Measurements from ENCODE around the gene DNAJC22.
"Not testable (repeated sequence)": the region's sequence is repeated elsewhere in the genome, so short reads cannot be mapped to it uniquely, and the experiment has no call there.

The DNAJC22 gene

GRCh38 chr12:49346659-49347310, at the start of gene DNAJC22:
DNAJC22 (plus strand) TSS chr12:49346888; CDS start chr12:49348873, 1,985 bp downstream.
- in situ Hi-C loops (cut with MboI; ENCODE audit: low sequenced_read_pairs) = no loop called here

GRCh38 chr12:49297695-49298060, 49.0 kb upstream of the DNAJC22 start:
- in situ Hi-C loops (cut with MboI; ENCODE audit: low sequenced_read_pairs) = no loop called here

- in situ Hi-C loops (cut with MboI; ENCODE audit: low sequenced_read_pairs) = no loop called here
Measured at GRCh38 chr12:49298160-49298559, 48.5 kb upstream of the DNAJC22 start.

DNA sequence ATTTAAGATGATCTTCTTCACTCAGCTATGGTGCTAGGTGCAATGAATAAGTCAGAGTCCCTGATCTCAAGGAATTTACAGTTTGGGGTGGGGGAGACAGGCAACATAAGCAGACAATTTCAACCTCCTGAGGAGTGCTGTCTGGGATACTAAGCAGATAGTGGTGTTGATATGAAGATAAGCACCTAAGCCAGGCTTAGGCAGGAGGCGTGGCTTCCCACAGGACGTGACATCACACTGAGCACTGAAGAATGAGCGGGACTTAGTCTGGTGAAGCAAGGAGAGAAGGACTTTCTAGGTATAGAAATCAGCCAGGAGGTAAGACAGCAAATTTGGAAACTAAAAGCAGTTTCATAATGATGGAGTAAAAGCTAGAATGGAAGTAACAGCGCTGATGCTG, 44.9 kb upstream of the DNAJC22 start:
- in situ Hi-C loops (cut with MboI; ENCODE audit: low sequenced_read_pairs) = no loop called here

GRCh38 chr12:49304161-49304560, 42.5 kb upstream of the DNAJC22 start:
- in situ Hi-C loops (cut with MboI; ENCODE audit: low sequenced_read_pairs) = no loop called here

DNA sequence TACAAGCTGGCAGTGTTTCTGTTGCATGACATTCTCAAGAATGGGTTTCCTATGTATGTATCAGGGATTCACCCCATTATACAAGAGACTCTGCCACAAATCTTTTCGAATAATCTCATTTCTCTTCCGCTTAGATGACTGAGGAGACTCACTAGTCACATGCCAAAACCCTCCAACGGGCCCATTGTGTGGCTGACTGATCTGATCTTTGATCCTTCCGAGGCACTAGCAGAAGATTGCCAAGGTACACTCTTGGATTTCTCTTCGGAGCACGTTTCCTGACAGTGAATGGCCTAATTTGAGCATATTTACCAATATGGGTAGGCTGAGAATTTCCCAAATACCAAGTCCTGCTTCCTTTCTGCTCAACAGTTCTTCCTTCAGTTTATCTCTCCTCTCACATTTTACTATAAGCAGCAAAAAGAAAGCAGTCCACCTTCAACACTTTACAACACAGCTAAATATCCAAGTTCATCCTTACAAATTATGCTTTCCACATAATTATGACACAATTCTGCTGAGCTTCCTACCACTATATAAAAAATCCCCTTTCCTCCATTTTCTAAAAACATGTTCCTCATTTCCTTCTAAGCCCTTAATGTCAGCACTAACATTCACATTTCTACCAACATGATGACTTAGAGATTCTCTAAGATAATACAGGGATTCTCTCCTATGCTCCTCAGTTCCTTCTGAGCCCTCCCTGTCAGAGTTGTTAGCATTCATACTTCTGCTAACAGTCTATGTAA, 40.8 kb upstream of the DNAJC22 start:
- in situ Hi-C loops (cut with MboI; ENCODE audit: low sequenced_read_pairs) = no loop called here

- in situ Hi-C loops (cut with MboI; ENCODE audit: low sequenced_read_pairs) = no loop called here
Measured at GRCh38 chr12:49309386-49309785, 37.3 kb upstream of the DNAJC22 start.

DNA sequence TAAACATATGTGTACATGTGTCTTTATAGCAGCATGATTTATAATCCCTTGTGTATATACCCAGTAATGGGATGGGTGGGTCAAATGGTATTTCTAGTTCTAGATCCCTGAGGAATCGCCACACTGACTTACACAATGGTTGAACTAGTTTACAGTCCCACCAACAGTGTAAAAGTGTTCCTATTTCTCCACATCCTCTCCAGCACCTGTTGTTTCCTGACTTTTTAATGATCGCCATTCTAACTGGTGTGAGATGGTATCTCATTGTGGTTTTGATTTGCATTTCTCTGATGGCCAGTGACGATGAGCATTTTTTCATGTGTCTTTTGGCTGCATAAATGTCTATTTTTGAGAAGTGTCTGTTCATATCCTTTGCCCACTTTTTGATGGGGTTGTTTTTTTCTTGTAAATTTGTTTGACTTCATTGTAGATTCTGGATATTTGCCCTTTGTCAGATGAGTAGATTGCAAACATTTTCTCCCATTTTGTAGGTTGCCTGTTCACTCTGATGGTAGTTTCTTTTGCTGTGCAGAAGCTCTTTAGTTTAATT, 36.2 kb upstream of the DNAJC22 start:
- in situ Hi-C loops (cut with MboI; ENCODE audit: low sequenced_read_pairs) = not testable (repeated sequence)

DNA sequence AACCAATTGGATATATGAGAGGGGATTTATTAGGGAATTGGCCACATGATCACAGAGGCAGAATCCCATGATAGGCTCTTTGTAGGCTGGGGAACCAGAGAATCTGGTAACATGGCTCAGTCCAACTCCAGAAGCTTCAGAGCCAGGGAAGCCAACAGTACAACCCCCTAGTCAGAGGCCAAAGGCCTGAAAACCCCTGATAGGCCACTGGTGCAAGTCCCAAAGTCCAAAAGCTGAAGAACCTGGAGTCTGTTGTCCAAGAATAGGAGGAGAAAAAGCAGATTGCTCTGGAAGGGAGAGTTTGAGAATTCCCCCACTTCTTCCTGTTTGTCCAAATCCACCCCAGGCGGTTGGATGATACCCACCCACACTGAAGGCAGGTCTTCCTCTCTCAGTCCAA, 31.9 kb upstream of the DNAJC22 start:
- in situ Hi-C loops (cut with MboI; ENCODE audit: low sequenced_read_pairs) = no loop called here

DNA sequence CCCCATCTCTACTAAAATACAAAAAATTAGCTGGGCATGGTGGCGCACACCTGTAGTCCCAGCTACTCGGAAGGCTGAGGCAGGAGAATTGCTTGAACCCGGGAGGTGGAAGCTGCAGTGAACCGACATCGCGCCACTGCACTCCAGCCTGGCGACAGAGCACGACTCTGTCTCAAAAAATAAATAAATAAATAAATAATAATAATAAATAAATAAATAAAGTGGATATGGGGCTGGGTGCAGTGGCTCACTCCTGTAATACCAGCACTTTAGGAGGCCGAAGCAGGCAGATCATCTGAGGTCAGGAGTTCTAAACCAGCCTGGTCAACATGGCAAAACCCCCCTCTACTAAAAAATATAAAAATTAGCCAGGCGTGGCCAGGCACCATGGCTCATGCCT, 29.6 kb upstream of the DNAJC22 start:
- in situ Hi-C loops (cut with MboI; ENCODE audit: low sequenced_read_pairs) = not testable (repeated sequence)

DNA sequence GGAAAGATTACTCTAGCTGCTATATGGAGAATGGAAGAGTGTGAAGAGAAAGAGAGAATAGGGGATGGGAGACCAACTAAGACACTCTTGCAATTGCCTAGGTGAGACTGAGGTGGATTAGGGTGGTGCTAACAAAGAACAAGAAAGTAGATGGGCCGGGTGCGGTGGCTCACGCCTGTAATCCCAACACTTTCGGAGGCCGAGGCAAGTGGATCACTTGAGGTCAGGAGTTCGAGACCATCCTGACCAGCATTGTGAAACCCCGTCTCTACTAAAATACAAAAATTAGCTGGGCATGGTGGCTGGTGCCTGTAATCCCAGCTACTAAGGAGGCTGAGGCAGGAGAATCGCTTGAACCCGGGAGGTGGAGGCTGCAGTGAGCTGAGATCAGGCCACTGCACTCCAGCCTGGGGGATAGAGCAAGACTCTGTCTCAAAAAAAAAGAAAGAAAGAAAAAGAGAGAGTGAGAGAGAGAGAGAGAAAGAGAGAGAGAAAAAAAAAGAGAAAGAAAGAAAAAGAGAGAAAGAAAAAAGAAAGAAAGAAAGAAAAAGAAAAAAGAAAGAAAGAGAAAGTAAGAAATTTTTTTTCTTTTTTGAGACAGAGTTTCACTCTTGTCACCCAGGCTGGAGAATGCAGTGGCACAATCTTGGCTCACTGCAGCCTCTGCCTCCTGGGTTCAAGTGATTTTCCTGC, 26.1 kb upstream of the DNAJC22 start:
- in situ Hi-C loops (cut with MboI; ENCODE audit: low sequenced_read_pairs) = not testable (repeated sequence)

GRCh38 chr12:49322367-49322707, 24.4 kb upstream of the DNAJC22 start:
- in situ Hi-C loops (cut with MboI; ENCODE audit: low sequenced_read_pairs) = no loop called here

DNA sequence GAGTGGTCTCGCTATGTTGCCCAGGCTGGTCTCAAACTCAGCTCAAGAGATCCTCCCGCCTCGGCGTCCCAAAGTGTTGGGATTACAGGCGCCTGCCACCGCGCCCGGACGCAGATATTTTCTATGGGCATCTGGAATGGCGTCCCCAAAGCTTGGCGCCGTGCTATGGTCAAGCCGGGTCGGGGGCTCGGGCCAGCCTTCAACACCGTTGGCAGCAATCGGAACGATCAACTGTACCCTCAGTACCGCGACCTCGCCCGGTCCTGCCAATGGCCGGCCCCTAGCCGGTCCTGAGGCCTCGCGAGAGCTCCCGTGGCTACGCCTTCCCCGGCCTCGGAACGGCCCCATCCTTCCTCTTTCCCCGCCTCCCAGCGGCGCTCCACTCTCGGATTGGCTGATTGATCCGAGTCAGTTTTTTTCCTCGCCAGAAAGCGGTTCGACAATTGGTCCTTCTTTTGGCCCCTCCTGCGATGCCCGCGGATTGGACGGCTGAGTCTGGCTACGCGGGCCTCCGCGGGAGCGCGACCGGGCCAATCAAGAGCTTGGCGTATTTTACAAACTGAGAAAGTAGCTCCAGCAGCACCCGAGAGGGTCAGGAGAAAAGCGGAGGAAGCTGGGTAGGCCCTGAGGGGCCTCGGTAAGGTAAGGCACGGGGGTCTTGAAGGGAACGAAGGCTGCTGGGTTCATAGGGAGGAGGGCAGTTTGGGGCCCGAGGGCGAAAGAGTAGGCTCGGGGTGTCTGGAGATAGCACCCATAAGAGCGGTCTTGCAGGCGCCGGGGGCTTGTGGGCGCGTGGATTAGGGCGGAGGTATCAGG, 23.8 kb upstream of the DNAJC22 start, which contains the start of gene TROAP:
TROAP (plus strand) TSS at position 548 of the 816 bp plus-strand sequence. CDS start 354 bp downstream, outside the sequence.
- in situ Hi-C loops (cut with MboI; ENCODE audit: low sequenced_read_pairs) = no loop called here

- in situ Hi-C loops (cut with MboI; ENCODE audit: low sequenced_read_pairs) = no loop called here
Measured at GRCh38 chr12:49323524-49324097, 23.1 kb upstream of the DNAJC22 start.

DNA sequence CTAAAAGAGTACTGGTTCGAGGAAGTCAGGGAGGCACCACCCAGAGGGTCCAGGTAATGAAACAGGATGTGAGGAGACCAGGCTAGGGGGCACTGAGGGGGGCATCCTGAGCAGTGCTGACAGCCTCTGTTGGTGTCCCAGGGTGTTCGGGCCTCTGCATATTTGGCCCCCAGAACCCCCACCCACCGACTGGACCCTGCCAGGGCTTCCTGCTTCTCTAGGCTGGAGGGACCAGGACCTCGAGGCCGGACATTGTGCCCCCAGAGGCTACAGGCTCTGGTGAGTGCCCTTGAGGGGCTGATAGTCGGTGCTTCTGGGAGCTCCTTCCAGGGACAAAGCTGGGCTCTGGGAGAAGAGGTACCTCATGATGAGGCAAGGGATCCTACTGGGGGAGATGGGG, 21.1 kb upstream of the DNAJC22 start:
- in situ Hi-C loops (cut with MboI; ENCODE audit: low sequenced_read_pairs) = no loop called here

DNA sequence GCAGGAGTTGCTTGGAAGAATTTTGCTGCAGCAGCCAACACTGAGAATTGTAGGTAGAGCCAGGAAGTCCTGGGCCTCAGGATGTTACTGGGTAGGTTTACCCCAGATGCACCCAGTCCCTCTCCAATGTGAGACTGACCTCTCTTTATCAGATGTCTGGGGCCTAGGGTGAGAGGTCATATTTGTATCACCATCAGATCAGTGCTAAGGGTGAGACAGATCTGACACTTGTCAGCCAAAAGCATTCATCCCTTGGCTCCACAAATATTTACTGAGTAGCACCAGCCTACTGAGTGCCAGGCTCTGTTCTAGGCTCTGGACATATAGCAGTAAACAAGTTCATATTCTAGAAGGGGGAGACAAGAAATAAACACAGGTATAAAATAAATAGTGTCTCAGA, 19.3 kb upstream of the DNAJC22 start:
- in situ Hi-C loops (cut with MboI; ENCODE audit: low sequenced_read_pairs) = no loop called here

- in situ Hi-C loops (cut with MboI; ENCODE audit: low sequenced_read_pairs) = no loop called here
Measured at GRCh38 chr12:49327887-49328286, 18.8 kb upstream of the DNAJC22 start.

DNA sequence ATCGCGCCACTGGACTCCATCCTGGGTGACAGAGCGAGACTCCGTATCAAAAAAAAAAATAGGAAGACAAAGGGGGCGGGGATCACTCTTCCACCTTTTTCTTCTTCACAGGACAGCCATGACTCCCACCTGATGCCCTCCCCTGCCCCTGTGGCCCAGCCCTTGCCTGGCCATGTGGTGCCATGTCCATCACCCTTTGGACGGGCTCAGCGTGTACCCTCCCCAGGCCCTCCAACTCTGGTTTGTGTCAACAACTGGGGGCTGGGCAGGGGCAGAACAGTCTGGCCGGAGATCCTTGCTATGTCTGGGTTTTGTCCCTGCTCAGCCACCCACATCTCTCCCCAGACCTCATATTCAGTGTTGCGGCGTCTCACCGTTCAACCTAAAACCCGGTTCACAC, 17.9 kb upstream of the DNAJC22 start:
- in situ Hi-C loops (cut with MboI; ENCODE audit: low sequenced_read_pairs) = no loop called here

DNA sequence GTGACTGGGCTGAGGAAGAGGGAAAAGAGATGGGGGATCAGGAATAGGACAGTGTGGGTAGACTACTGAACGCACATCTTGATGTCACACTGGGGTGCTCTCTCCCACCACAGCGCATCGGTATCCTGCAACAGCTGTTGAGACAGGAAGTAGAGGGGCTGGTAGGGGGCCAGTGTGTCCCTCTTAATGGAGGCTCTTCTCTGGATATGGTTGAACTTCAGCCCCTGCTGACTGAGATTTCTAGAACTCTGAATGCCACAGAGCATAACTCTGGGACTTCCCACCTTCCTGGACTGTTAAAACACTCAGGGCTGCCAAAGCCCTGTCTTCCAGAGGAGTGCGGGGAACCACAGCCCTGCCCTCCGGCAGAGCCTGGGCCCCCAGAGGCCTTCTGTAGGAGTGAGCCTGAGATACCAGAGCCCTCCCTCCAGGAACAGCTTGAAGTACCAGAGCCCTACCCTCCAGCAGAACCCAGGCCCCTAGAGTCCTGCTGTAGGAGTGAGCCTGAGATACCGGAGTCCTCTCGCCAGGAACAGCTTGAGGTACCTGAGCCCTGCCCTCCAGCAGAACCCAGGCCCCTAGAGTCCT, 16.6 kb upstream of the DNAJC22 start:
- in situ Hi-C loops (cut with MboI; ENCODE audit: low sequenced_read_pairs) = no loop called here
